K562 (cell line): ENCODE measurements around the gene LUM. TPM values are rescaled to one million over a fixed set of nuclear protein-coding genes. Genes with fewer than 3 reads are reported as not detected.

Experiments used
- DIDO1 ChIP-seq: fragments of 450-650 bp; IDR thresholded peaks from 2 replicates; pipeline ENCODE4 v1.6.1; 2016; ENCODE audit warnings: low read depth, missing biosample characterization, missing genetic modification characterization
- HMGN3 ChIP-seq: IDR thresholded peaks from 2 replicates; pipeline ENCODE4 v1.6.1; 2011; ENCODE audit warnings: borderline replicate concordance, low read depth, mild to moderate bottlenecking, mixed read lengths, low read length; ENCODE audit not compliant: insufficient read length; ENCODE audit errors: extremely low read depth
- MXD1 ChIP-seq: fragments of 250-450 bp; sonication (Bioruptor Pico); IDR thresholded peaks from 2 replicates; pipeline ENCODE4 v1.8.0; 2021; ENCODE audit warnings: borderline replicate concordance, mild to moderate bottlenecking, moderate library complexity; ENCODE audit not compliant: poor library complexity, severe bottlenecking
- TARDBP ChIP-seq: fragments of 450-650 bp; IDR thresholded peaks from 2 replicates; pipeline ENCODE4 v1.6.1; 2016
- TSHZ1 ChIP-seq: fragments of 250-450 bp; sonication (Bioruptor Pico); IDR thresholded peaks from 2 replicates; pipeline ENCODE4 v1.4.0; 2020; ENCODE audit warnings: mild to moderate bottlenecking, moderate library complexity
- ZNF507 ChIP-seq: conservative IDR thresholded peaks from 2 replicates; pipeline ENCODE4 v1.6.1; 2017; ENCODE audit warnings: missing genetic modification characterization, missing compliant biosample characterization
- ZNF57 ChIP-seq: fragments of 450-650 bp; formaldehyde crosslinking; IDR thresholded peaks from 2 replicates; pipeline ENCODE4 v1.4.0; 2020; ENCODE audit warnings: mild to moderate bottlenecking, moderate library complexity
- polyA plus RNA-seq, 8 experiments: library from polyadenylated mRNA; depleted of rRNA in 4 of 8; stranded (reverse) in 5 of 8; unstranded in 3 of 8; fragments of >200 nt; fragmentation: Nextera tagmentation in 2 of 8; fragmentation: Illumina TruSeq in 1 of 8; extraction: Ambion mirVana in 2 of 8; extraction: Trizol in 1 of 8; gene quantifications; 2 replicates each; pipeline versions ENCODE4 v1.2.1 to v1.2.3, GENCODE V29; 2011 to 2014; ENCODE audit warnings: inconsistent platforms in 1 of 8, missing spikeins in 1 of 8
- total RNA-seq, 7 experiments: library from RNA; depleted of rRNA in 6 of 7; stranded (reverse); fragments of >200 nt in 6 of 7; fragmentation: Illumina TruSeq in 2 of 7; extraction: Trizol in 2 of 7; gene quantifications; 2 replicates each; pipeline versions ENCODE4 v1.2.1 to v1.2.3, GENCODE V29; 2011 to 2021; ENCODE audit warnings: low replicate concordance in 1 of 7

LUM gene
- total and polyA plus RNA-seq, 9 of the 15 experiments (the other 6 are each of a cell fraction or from before 2014, with no cell fraction given), result 0.40 TPM; not detected in 8

- TF ChIP-seq MXD1 (CRISPR knock-in tag), result no peak
- TF ChIP-seq HMGN3, result no peak
- no peak for TF ChIP-seq TARDBP
- TF ChIP-seq ZNF507 (tag), result no peak
- no peak for TF ChIP-seq ZNF57 (CRISPR knock-in tag)
- TF ChIP-seq TSHZ1 (CRISPR knock-in tag), result no peak
- TF ChIP-seq DIDO1 (tag), result no peak
Observed at GRCh38 chr12:91140026-91140931, 29.0 kb upstream of the LUM start (continued).
